GM12892 (cell line): ENCODE results near the gene CLNK.

Experiments used
- DNase-seq: peaks from one replicate; pipeline ENCODE4 v3.0.0; 2011; ENCODE audit not compliant: insufficient read length
- FAIRE-seq: peaks from 2 replicates; lab custom pipeline; 2011; peaks lifted over from hg19 to GRCh38; lab: Jason Lieb, UNC
- POLR2A ChIP-seq: IDR thresholded peaks from 2 replicates; pipeline ENCODE4 v1.6.1; 2011; ENCODE audit warnings: low read depth, low read length, control low read depth
- POLR2AphosphoS5 ChIP-seq: IDR thresholded peaks from 2 replicates; pipeline ENCODE4 v1.6.1; 2011; ENCODE audit warnings: low read depth, low read length, control low read depth
- TAF1 ChIP-seq: IDR thresholded peaks from 2 replicates; pipeline ENCODE4 v1.6.1; 2011; ENCODE audit warnings: low read depth, mild to moderate bottlenecking, control low read depth, low read length, borderline replicate concordance

Gene CLNK

GRCh38 chr4:10727140-10727880 is 42.7 kb upstream of the CLNK start:
- TF ChIP-seq POLR2AphosphoS5 = no peak
- no peak for TF ChIP-seq POLR2A
- peak; percentile 64 for FAIRE-seq
- DNase-seq = no peak

GRCh38 chr4:10722957-10723356 is 38.4 kb upstream of the CLNK start:
- FAIRE-seq (peak; percentile 67), DNase-seq (no peak)
- TF ChIP-seq POLR2AphosphoS5 (no peak), TAF1 (no peak), POLR2A (no peak)

GRCh38 chr4:10721616-10722015 is 37.0 kb upstream of the CLNK start:
- FAIRE-seq (peak; percentile 51), DNase-seq (no peak)
- TF ChIP-seq POLR2A (no peak), POLR2AphosphoS5 (no peak), TAF1 (no peak)

- DNase-seq (no peak), FAIRE-seq (no peak)
- no peak for TF ChIP-seq POLR2A
- no peak for TF ChIP-seq POLR2AphosphoS5
- TF ChIP-seq TAF1 = no peak
Observed at GRCh38 chr4:10716163-10716562, 31.6 kb upstream of the CLNK start.

- FAIRE-seq (no peak), DNase-seq (no peak)
- TF ChIP-seq POLR2A (no peak), TAF1 (no peak)
Observed at GRCh38 chr4:10715696-10716095, 31.1 kb upstream of the CLNK start.

- FAIRE-seq (no peak), DNase-seq (no peak)
- TF ChIP-seq TAF1 = no peak
- TF ChIP-seq POLR2A = no peak
- TF ChIP-seq POLR2AphosphoS5 = no peak
Observed at GRCh38 chr4:10715135-10715534, 30.6 kb upstream of the CLNK start.

- DNase-seq (no peak), FAIRE-seq (no peak)
- TF ChIP-seq POLR2A (no peak), TAF1 (no peak), POLR2AphosphoS5 (no peak)
Observed at GRCh38 chr4:10713591-10713990, 29.0 kb upstream of the CLNK start.

- DNase-seq (no peak), FAIRE-seq (no peak)
- no peak for TF ChIP-seq POLR2AphosphoS5
- TF ChIP-seq POLR2A = no peak
- no peak for TF ChIP-seq TAF1
Observed at GRCh38 chr4:10706236-10706635, 21.7 kb upstream of the CLNK start.

- TF ChIP-seq POLR2AphosphoS5 = no peak
- no peak for TF ChIP-seq TAF1
- no peak for TF ChIP-seq POLR2A
- FAIRE-seq = no peak
- DNase-seq = no peak
Observed at GRCh38 chr4:10704430-10704810, 19.9 kb upstream of the CLNK start.

GRCh38 chr4:10703766-10704429 is 19.3 kb upstream of the CLNK start:
- DNase-seq = no peak
- TF ChIP-seq TAF1 (no peak), POLR2A (no peak), POLR2AphosphoS5 (no peak)
- no peak for FAIRE-seq

GRCh38 chr4:10703156-10703555 is 18.6 kb upstream of the CLNK start:
- FAIRE-seq = peak; percentile 5
- no peak for DNase-seq
- TF ChIP-seq POLR2AphosphoS5 = no peak

GRCh38 chr4:10701702-10702460 is 17.3 kb upstream of the CLNK start:
- DNase-seq = no peak
- TF ChIP-seq POLR2A (no peak), TAF1 (no peak), POLR2AphosphoS5 (no peak)
- no peak for FAIRE-seq

GRCh38 chr4:10701161-10701560 is 16.6 kb upstream of the CLNK start:
- no peak for FAIRE-seq
- DNase-seq = no peak
- TF ChIP-seq POLR2A (no peak), TAF1 (no peak), POLR2AphosphoS5 (no peak)
